Osteoblast (primary cell): ENCODE measurements around the gene EXO5. TPM values are rescaled to one million over a fixed set of nuclear protein-coding genes. Genes with fewer than 3 reads are reported as not detected.
"Not testable (repeated sequence)": the region's sequence is repeated elsewhere in the genome, so short reads cannot be mapped to it uniquely, and the experiment has no call there.

Experiments
- DNase-seq: peaks from one replicate; pipeline ENCODE4 v3.0.0; 2011; ENCODE audit warnings: low spot score, mixed read lengths; ENCODE audit not compliant: insufficient read length; ENCODE audit errors: missing footprints
- H2AFZ ChIP-seq: 2 replicates; pipeline ENCODE4 v1.6.0; 2011; ENCODE audit warnings: mild to moderate bottlenecking, low read length
- H3K27ac ChIP-seq: 2 replicates; pipeline ENCODE4 v1.5.1; 2011; ENCODE audit warnings: mild to moderate bottlenecking, low read depth, low read length, moderate library complexity
- H3K27me3 ChIP-seq: 2 replicates; pipeline ENCODE4 v1.6.0; 2012; ENCODE audit warnings: mild to moderate bottlenecking, control low read depth, inconsistent platforms, low read length, moderate library complexity; ENCODE audit not compliant: insufficient read depth
- H3K36me3 ChIP-seq: 2 replicates; pipeline ENCODE4 v1.5.1; 2011; ENCODE audit warnings: mild to moderate bottlenecking, low read length, control low read depth, moderate library complexity; ENCODE audit not compliant: insufficient read depth
- H3K4me1 ChIP-seq: 2 replicates; pipeline ENCODE4 v1.5.1; 2011; ENCODE audit warnings: mild to moderate bottlenecking, low read length, control low read depth, moderate library complexity; ENCODE audit not compliant: insufficient read depth
- H3K4me2 ChIP-seq: 2 replicates; pipeline ENCODE4 v1.6.0; 2011; ENCODE audit warnings: mild to moderate bottlenecking, low read length; ENCODE audit not compliant: insufficient read depth
- H3K4me3 ChIP-seq: fragments of 200-600 bp; sonication (generic); 3 replicates; pipeline ENCODE4 v1.5.1; 2012; ENCODE audit warnings: mild to moderate bottlenecking, low read length, inconsistent platforms; ENCODE audit not compliant: insufficient read depth
- H3K79me2 ChIP-seq: 2 replicates; pipeline ENCODE4 v1.6.0; 2012; ENCODE audit warnings: mild to moderate bottlenecking, low read length, control low read depth, inconsistent platforms; ENCODE audit not compliant: insufficient read depth
- H3K9me3 ChIP-seq: 2 replicates; pipeline ENCODE4 v1.5.1; 2011; ENCODE audit warnings: low read depth, low read length, control low read depth
- H4K20me1 ChIP-seq: 2 replicates; pipeline ENCODE4 v1.6.0; 2012; ENCODE audit warnings: mild to moderate bottlenecking, low read length, control low read depth; ENCODE audit not compliant: insufficient read depth
- CTCF ChIP-seq: IDR thresholded peaks from 2 replicates; pipeline ENCODE4 v1.5.1; 2011; ENCODE audit warnings: mild to moderate bottlenecking, low read depth, low read length, moderate library complexity; ENCODE audit errors: extremely low read depth
- total RNA-seq: library from RNA; depleted of rRNA; stranded (reverse); fragments of >200 nt; gene quantifications from 2 replicates; pipeline ENCODE4 v1.2.3, GENCODE V29; 2012

EXO5 gene
- total RNA-seq, 1 donor, result 12.3 TPM

GRCh38 chr1:40553017-40553416, 44.5 kb downstream of the EXO5 start:
- Histone ChIP-seq H3K4me1 (no peaks in the 10 kb centered on the region), H3K79me2 (no peaks in the 10 kb centered on the region), H3K27me3 (no peaks in the 10 kb centered on the region), H2AFZ (no peak overlapping the region), H3K27ac (no peak overlapping the region), H3K4me2 (no peak overlapping the region), H3K9me3 (no peaks in the 10 kb centered on the region), H3K36me3 (no peaks in the 10 kb centered on the region), H3K4me3 (no peak overlapping the region), H4K20me1 (no peaks in the 10 kb centered on the region)
- no peak for TF ChIP-seq CTCF
- DNase-seq, result no peak

- not testable (repeated sequence) for H4K20me1 ChIP-seq, H3K4me1 ChIP-seq, H3K27me3 ChIP-seq, H2AFZ ChIP-seq, H3K4me3 ChIP-seq, H3K9me3 ChIP-seq, DNase-seq, H3K4me2 ChIP-seq, H3K27ac ChIP-seq, H3K36me3 ChIP-seq, H3K79me2 ChIP-seq
Measured at GRCh38 chr1:40554807-40555206, 46.2 kb downstream of the EXO5 start.

- H3K4me2 ChIP-seq, result no peak overlapping the region
- H3K4me3 ChIP-seq, result no peak overlapping the region
- H3K4me1 ChIP-seq, result no peaks in the 10 kb centered on the region
- no peaks in the 10 kb centered on the region for H3K36me3 ChIP-seq
- H3K27ac ChIP-seq, result no peak overlapping the region
- H2AFZ ChIP-seq, result no peak overlapping the region
- no peaks in the 10 kb centered on the region for H3K9me3 ChIP-seq
- TF ChIP-seq CTCF, result no peak
- no peak for DNase-seq
- no peaks in the 10 kb centered on the region for H4K20me1 ChIP-seq
- no peaks in the 10 kb centered on the region for H3K79me2 ChIP-seq
- H3K27me3 ChIP-seq, result no peaks in the 10 kb centered on the region
Measured at GRCh38 chr1:40556121-40556520, 47.6 kb downstream of the EXO5 start.

- not testable (repeated sequence) for H3K36me3 ChIP-seq, H2AFZ ChIP-seq, H3K27ac ChIP-seq, H3K27me3 ChIP-seq, H3K9me3 ChIP-seq, H4K20me1 ChIP-seq, H3K79me2 ChIP-seq, H3K4me3 ChIP-seq, H3K4me1 ChIP-seq, H3K4me2 ChIP-seq, DNase-seq
Measured at GRCh38 chr1:40558241-40558640, 49.7 kb downstream of the EXO5 start.

GRCh38 chr1:40562185-40562584, 53.6 kb downstream of the EXO5 start:
- no peaks in the 10 kb centered on the region for H3K79me2 ChIP-seq
- H3K27me3 ChIP-seq, result no peaks in the 10 kb centered on the region
- DNase-seq, result no peak
- H3K4me1 ChIP-seq, result no peaks in the 10 kb centered on the region
- H2AFZ ChIP-seq, result no peak overlapping the region
- no peak for TF ChIP-seq CTCF
- H3K4me2 ChIP-seq, result no peak overlapping the region
- no peaks in the 10 kb centered on the region for H3K36me3 ChIP-seq
- H3K9me3 ChIP-seq, result no peaks in the 10 kb centered on the region
- H3K27ac ChIP-seq, result no peak overlapping the region
- H3K4me3 ChIP-seq, result no peak overlapping the region
- no peaks in the 10 kb centered on the region for H4K20me1 ChIP-seq
